Effector CD4-positive, alpha-beta T cell (primary cell): Measurements from ENCODE around the gene RSBN1L.
"Not testable (repeated sequence)": the region's sequence is repeated elsewhere in the genome, so short reads cannot be mapped to it uniquely, and the experiment has no call there.

Experiments used
- DNase-seq: peaks from one replicate; pipeline ENCODE4 v3.0.0-alpha.2; 2020

The RSBN1L gene

DNA sequence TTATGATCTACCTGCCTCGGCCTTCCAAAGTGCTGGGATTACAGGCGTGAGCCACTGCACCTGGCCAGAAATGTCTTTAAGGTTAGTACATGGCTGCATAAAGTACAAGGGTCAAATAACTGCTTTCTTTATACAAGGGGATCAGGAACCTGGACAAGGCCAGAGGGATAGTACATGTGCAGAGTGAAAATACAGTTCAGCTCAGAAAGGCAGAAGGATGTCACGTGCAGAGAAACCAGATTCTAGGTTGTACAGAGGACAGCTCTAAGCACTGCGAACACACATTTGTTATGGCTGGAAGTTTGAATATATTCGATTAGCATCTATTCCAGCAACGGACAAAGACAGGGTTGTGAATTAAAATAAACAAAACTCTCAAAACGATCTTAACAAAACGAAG, 6.0 kb upstream of the RSBN1L start:
- DNase-seq, result no peak

DNA sequence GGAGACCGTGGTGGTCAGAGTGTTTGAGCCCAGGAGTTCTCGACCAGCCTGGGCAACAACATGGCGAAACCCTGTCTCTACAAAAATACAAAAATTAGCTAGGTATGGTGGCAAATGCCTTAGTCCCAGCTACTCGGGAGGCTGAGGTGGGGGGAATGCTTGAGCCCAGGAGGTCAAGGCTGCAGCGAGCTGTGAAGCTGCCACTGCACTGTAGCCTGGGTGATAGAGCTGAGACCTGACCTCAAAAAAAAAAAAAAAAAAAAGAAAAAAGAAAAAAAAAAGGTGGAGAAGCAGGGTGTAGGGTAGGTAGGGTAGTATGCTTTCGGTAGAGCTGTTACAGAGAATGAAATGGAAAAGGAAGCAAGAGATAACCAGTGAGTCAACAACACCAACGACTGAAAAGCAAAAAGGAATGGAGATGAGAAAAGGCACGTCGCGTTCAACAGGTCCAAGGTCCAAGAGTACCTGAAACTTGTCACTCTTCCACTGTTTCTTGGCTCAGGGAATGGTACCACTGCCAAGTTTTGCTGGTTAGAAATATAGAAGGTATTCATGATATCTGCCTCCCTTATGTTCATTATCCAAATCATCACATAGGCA, 4.3 kb upstream of the RSBN1L start:
- DNase-seq, result no peak

DNA sequence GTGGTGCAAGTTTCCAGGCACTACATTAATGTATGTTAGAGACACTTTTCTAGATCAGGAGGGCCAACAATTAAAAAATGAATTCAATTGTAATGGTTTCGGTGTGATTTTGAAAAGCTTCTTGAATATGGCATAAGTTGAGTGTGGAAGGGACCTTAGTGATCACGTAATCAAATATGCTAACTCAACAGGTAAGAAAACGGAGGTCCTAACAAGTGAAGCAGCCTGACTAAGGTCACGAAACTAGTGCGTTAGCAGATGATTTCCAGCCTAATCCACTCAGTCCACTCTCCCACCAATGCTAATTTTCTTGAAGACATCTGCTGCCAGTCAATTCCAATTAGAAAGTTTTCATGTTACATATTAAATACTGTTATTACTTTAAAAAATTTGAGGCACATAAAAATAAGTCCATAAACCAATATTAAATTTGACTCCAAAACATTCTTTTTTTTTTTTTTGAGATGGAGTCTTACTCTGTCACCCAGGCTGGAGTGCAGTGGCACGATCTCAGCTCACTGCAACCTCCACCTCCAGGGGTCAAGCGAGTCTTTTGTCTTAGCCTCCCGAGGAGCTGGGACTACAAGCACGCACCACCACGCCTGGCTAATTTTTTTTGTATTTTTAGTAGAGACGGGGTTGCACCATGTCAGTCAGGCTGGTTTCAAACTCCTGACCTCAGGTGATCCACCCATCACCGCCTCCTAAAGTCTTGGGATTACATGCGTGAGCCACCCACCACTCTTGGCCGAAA, 2.3 kb upstream of the RSBN1L start:
- DNase-seq, result no peak

DNA sequence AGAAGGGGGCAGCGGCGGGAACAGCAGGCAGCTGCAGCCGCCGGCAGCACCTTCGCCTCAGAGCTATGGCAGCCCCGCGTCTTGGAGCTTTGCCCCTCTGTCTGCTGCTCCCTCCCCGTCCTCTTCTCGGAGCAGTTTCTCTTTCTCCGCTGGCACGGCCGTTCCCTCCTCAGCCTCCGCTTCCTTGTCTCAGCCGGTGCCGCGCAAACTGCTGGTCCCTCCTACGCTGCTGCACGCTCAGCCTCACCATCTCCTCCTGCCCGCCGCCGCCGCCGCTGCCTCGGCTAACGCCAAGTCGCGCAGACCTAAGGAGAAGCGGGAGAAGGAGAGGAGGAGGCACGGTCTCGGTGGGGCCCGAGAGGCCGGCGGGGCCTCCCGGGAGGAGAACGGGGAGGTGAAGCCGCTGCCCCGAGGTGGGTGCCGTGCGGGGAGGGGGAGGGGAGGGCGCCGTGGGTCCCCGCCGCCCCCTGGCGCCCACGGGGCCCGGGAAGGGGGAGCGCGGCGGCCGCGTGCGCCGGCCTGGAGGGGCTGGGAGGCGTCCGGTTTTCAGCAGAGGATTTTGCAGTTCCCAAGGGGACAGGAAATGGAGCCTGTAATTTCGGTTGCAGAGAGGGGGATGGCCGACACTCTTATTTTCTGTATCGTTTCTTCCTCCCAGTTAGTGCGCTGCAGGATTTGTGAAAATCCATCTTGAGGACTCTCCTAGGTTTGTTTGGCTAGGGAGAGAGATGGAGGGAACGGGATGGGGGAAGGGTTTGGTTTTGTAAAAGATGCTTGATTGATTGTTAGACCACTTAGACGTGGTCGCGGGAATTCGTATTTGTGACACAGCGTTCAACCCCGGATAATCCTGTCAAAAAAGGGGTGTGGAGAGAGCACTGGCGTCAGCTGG, 630 bp downstream of the RSBN1L start:
- DNase-seq, result peak; percentile 40

DNA sequence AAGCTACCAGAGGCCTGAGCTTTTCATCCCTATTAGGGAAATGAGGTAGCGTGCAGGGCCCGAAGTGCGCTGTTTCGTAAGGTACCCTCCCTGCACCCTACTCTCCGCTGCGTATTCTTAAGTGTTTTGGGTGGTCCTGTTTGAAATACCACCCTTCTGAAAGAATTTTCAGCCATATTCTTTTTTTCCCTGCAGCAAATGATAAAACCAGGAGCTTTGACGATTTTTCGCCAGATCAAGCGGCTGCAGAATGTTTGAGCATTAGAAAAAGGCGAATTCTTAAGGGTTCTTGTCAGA, 1.2 kb downstream of the RSBN1L start:
- peak; percentile 16 for DNase-seq

DNA sequence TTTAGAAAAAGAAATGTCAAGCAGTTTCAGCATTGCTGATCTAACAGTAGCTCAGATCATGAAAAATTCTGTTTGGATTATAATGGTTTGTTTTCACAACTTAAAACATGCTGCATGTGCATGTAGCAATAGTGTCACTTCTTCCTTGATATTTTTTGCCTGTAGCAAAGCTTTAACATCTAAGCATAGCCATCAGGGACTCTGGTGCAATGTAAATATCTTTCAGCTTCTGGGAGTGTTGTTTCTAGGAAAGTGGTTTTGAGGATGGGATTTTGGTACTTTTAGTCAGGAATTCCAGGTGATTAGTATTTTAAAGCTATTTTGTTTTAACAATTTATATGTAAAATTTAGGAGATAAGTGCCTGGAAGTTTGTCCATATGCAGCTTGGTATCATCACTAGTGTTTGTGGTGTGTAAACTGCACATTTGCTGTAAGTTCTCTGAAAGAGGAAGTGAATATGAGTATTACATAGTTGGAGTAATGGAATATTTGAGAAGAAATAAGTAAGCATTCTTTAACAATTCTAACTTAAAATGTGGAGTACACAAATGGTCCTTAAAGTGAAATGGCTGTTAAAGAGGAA, 1.9 kb downstream of the RSBN1L start:
- no peak for DNase-seq

DNA sequence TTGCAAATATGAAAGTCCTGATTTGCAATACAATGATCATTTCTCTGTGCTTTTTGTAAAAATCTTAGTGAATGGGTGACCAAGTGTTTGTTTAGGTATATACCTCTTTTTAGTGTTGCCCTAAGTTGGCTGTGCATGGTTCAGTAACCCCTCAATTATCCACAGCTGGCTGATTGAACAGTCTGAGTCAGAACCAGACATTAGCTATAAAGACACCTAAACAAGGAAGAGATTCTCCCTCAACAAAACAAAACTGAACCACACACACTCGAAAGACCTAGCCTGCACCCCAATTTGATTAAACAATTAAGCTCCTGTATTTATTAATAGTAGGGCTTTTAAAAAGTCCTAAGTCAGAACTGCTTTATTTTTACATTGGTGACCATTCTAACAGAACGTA, 2.8 kb downstream of the RSBN1L start:
- DNase-seq, result no peak

DNA sequence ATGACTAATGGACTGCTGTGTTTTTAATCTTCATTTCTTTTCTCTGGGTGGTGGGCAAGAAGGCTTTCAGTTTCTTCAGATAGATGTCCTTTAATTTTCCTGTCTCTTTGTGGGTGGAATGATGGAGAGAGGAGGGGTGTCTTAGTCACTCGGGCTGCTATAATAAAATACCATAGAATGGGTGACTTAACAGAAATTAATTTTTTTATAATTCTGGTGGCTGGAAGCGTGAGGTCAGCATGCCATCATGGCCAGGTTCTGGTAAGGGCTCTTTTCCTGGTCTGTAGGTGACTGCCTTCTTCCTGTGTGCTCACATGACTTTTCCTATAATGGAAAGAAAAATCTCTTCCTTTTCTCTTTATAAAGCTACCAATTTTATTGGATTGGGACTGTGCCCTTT, 6.3 kb downstream of the RSBN1L start:
- DNase-seq, result no peak

DNA sequence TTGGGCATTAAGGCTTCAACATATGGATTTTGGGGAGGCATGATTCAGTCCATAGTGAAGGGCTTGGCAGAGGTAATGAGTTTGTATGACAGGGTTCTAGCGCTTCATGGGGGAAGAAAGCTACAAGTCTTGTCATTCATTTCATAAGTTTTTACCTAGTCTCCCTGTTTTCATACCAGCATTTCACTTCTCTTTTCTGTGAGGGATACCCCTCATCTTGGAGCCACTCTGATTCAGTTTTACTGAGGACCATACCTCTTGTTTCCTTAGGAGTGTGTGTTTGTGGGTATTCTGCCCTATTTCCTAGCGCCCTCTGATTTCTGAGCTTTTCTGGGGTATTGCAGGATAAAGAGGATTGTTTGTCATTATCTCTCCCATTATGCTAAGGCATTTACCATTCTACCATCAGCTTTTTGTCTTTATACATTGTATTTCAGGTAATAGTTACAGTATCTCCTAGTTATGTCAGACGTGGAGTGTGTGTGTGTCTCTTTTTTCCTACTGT, 6.8 kb downstream of the RSBN1L start:
- no peak for DNase-seq

DNA sequence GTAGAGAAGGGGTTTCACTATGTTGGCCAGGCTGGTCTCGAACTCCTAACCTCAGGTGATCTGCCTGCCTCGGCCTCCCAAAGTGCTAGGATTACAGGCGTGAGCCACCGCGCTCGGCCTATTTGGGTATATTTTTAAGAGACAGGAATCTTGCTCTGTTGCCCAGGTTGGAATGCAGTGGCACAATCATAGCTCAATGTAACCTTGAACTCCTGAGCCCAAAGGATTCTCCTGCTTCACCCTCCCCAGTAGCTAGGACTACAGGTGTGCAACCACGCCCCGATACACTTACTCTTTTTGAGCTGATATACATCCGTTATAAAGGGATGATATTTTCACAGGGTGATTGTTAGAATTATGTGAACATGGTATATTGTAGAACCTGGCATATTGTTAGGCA, 7.4 kb downstream of the RSBN1L start:
- DNase-seq, result not testable (repeated sequence)

DNA sequence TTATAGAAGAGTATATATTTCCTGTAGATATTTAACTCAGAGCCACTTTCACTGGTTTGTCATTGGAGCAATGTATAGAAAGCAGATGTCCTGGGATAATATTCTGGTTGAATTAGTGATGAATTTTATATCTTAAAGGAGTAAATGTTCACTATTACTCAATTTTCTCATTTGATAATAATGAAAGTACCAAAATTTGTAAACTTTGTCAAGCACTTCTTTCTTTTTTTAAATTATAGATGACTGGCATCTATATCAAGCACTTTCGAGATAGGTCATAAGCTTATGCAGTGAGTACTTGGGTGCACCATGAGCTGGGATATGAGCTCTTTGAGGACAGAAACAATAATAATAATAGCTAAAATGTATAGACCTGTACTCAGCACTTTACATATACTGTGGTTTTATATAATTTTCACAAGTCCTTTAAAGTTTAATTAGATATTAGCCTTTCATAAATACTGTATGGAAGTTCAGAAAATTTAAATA, 11.3 kb downstream of the RSBN1L start:
- DNase-seq, result no peak

DNA sequence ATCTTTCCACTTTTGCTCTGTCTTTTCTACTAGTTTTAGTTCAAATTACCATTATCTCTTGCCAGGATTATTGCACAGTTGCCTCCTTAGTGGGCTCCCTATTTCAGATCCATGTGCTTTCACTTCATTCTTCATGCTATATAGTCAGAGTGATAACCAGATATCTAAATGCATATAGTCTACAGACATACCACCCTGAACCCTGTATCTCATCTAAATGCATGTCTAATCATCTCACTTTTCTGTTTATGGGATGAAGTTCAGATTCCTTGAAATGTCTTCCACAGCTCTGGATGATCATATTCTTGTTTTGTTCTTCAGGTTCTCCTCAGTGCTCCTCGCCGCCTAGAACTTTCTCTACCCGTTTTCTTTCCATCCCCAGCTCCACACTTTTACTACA, 13.8 kb downstream of the RSBN1L start:
- DNase-seq, result no peak

DNA sequence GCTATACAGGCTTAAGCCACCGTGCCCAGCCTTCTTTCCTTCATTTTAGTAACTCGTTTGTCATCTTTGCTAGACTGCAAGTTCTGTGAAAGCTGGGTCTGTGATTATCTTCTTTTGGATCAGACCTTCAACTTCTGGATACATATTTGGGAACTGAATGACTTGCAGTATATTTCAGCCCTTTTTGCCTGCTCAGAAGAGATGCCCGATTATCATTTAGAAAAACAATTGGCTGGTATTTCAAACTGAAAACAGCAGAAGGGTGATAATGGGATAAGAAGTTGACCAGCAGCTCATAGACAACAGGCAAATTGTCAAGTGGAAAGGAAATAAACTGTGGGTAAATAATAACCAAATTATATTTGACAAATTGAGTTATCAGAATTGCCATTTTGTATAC, 14.6 kb downstream of the RSBN1L start:
- DNase-seq, result no peak

DNA sequence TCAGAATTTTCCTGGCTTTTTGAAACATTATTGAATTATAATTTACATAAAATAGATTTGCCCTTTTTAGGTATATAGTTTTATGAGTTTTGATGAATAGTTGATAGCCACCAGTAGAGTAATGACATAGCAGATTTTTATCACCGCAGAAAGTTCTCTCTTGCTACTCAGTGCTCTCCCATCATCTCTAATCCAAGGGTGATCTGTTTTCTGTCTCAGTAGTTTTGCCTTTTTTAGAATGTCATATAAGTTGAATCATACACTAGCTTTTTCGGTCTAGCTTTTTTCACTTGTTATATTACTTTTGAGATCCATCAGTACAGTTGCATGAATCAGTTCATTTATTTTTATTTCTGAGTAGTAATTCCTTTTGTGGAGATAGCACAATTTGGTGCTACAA, 17.9 kb downstream of the RSBN1L start:
- no peak for DNase-seq

DNA sequence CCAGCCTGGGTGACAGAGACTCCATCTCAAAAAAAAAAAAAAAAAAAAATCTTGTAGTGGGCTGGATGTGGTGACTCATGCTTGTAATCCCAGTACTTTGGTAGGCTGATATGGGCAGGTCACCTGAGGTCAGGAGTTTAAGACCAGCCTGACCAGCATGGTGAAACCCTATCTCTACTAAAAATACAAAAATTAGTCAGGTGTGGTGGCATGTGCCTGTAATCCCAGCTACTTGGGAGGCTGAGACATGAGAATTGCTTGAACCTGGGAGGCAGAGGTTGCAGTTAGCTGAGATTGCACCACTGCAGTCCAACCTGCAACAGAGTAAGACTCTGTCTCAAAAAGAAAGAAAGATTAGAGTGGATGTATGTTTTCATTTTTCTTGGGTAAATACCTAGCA, 18.7 kb downstream of the RSBN1L start:
- DNase-seq, result not testable (repeated sequence)

DNA sequence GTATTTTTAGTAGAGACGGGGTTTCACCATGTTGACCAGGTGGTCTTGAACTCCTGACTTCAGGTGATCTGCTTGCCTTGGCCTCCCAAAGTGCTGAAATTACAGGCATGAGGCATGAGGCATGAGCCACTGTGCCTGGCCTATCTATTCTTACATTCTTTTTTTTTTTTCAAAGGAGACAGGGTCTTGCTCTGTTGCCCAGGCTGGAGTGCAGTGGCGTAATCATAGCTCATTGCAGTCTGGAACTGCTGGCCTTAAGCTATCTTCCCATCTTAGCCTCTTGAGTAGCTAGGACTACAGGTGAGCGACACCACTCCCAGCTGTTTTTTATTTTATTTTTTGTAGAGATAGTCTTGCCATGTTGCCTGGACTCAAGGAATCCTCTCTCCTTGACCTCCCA, 20.5 kb downstream of the RSBN1L start:
- DNase-seq, result no peak

DNA sequence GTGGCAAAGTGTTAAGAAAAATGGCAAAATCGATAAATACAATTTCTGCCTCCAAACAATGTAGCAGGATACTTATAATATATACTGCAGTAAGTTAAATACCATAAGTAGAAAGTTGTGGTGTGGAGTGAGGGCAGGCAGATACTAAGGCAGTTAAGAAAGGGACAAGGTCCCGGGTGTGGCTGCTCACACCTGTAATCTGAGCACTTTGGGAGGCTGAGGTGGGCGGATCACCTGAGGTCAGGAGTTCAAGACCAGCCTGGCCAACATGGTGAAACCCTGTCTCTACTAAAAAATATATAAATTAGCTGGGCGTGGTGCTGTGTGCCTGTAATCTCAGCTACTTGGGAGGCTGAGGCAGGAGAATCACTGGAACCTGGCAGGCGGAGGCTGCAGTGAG, 21.3 kb downstream of the RSBN1L start:
- not testable (repeated sequence) for DNase-seq

DNA sequence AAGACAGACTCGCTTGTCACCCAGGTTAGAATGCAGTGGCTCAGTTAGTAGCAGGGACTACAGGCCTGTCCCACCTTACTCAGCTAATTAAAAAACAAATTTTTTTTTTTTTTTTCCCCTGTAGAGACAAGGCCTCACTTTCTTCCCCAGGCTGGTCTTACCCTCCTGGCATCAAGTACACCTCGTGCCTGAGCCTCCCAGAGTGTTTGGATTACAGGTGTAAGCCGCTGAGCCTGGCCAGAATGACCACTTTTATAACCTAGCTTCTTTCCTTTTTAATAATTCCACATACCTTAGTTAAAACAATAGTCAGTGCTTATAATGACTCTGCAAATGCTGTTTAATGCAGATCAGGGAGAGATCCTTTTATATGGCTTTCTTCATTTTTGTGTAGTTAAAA, 31.3 kb downstream of the RSBN1L start:
- DNase-seq, result no peak

DNA sequence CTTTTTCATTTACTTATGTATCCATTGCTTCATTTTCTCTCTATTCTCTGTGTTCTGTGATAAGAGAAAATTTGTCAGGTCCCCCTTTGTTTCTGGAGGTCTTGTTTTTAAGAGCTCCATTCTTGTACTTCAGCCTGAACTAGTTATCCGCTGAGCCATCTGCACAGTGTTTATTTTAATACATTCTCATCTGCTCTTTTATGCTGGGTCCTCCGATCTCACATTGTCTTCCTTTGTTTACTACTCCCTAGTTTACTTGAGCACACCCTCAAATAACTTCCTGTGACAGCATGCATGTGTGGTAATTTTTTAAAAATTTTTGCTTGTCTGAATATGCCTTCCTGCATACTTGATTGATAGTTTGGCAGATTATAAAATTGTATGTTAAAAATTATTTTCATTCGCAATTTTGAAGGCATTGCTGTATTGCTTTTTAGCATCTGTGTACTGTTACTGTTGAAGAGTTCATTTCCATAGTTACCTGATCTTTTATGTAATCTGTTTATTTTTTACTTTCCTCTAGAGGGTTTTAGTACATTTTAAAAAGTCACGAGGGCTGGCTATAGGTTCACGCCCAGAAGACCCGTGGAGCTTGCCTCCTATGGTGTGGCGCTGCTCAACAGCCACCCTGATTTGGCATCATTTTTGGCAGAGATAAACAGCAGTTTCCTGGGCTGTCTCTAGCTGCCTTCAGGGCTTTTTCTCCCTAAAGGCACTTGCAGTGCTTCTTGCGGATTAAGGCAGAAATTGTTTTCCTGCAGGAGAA, 31.9 kb downstream of the RSBN1L start:
- DNase-seq, result no peak

DNA sequence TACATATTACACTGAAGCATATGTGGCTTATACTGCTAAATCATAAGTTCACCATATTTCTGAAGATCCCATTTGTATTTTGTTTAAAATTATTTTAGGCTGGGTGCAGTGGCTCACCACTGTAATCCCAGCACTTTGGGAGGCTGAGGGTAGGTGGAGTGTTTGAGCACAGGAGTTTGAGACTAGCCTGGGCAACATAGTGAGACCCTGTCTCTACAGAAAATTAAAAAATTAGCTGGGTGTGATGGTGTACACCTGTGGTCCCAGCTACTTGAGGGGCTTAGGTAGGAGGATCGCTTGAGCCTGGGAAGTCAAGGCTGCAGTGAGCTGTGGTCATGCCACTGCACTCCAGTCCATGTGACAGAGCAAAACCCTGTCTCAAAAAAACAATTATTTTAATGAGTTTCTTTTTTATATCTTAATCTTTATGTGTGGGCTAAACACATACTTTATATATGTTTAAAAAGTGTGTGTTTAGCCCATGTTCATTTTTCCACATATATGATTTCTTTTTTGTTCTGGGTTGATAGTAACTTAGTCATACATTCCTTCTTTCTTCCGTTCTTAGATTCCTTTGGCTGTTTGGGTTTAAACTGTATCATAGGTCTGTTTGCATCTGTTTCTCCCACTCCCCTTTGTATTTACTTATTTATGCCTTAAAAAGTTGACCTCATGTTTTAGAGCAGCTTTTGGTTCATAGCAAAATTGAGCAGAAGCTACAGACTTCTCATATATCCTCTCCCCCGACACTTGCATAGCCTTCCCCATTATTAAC, 33.5 kb downstream of the RSBN1L start:
- DNase-seq, result no peak

DNA sequence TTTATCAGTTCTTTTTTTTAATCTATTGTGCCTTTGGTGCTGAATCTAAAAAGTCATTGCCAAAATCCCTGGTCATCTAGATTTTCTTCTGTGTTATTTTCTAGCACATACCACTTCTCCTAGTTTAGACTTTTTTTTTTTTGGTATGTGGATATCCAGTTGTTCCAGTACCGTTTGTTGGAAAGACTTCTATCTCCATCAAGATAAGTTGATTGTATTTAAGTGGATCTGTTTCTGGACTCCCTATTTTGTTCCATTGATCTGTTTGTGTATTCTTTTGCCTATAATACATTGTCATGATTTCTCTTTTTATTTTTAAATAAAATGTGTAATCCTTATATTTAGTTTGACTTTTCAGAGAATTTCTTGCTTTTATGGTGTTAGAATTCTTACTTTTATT, 35.5 kb downstream of the RSBN1L start:
- no peak for DNase-seq
